AG04450 (cell line): Measurements from ENCODE around the gene MAP4K1. TPM values are rescaled to one million over a fixed set of nuclear protein-coding genes. Genes with fewer than 3 reads are reported as not detected.

Source experiments
- CTCF ChIA-PET: fragments of 300-600, 350-600 bp; formaldehyde crosslinking; extraction: SDS; loops from one replicate; lab custom pipeline; 2022; ENCODE audit warnings: antibody characterized with exemption, inconsistent platforms; lab: Charles Lee
- POLR2A ChIA-PET: fragments of 350-600 bp; formaldehyde crosslinking; extraction: SDS; loops from one replicate; lab custom pipeline; 2021; ENCODE audit warnings: antibody characterized with exemption, inconsistent platforms; lab: Yijun Ruan, JAX
- DNase-seq: peaks from one replicate; pipeline ENCODE4 v3.0.0-alpha.2; 2011; ENCODE audit warnings: low read depth, low spot score
- H3K27ac ChIP-seq: one replicate; pipeline ENCODE4 v1.5.1; 2012; ENCODE audit warnings: low read depth, low read length, control low read depth
- H3K27me3 ChIP-seq: one replicate; pipeline ENCODE4 v1.6.0; 2012; ENCODE audit warnings: low read length; ENCODE audit not compliant: control insufficient read depth, insufficient read depth
- H3K4me3 ChIP-seq: 2 replicates; pipeline ENCODE4 v1.5.1; 2011; ENCODE audit warnings: mild to moderate bottlenecking, low read depth, low read length, control low read depth
- H3K9me3 ChIP-seq: 2 replicates; pipeline ENCODE4 v1.5.1; 2012; ENCODE audit warnings: low read length; ENCODE audit not compliant: control insufficient read depth, insufficient read depth
- CTCF ChIP-seq: IDR thresholded peaks from 2 replicates; pipeline ENCODE4 v1.5.1; 2011; ENCODE audit warnings: low read depth, low read length, control low read depth, inconsistent platforms
- polyA plus RNA-seq: library from polyadenylated mRNA; depleted of rRNA; stranded (reverse); fragments of >200 nt; gene quantifications from 2 replicates; pipeline ENCODE4 v1.2.3, GENCODE V29; 2011

MAP4K1 gene
- polyA plus RNA-seq, 1 experiment = 0.09 TPM

GRCh38 chr19:38642176-38642575 lies 24.4 kb upstream of the MAP4K1 start:
- no peaks in the 10 kb centered on the region for H3K27me3 ChIP-seq
- CTCF ChIA-PET = no interaction called here
- H3K9me3 ChIP-seq = no peaks in the 10 kb centered on the region
- POLR2A ChIA-PET = no interaction called here
- TF ChIP-seq CTCF = no peak
- H3K27ac ChIP-seq = no peak overlapping the region
- H3K4me3 ChIP-seq = no peak overlapping the region
- DNase-seq = no peak

- ChIA-PET POLR2A (no interaction called here), CTCF (no interaction called here)
- no peaks in the 10 kb centered on the region for H3K27me3 ChIP-seq
- H3K4me3 ChIP-seq = no peak overlapping the region
- TF ChIP-seq CTCF = no peak
- no peak overlapping the region for H3K27ac ChIP-seq
- no peak for DNase-seq
- no peaks in the 10 kb centered on the region for H3K9me3 ChIP-seq
These were observed 22.6 kb upstream of the MAP4K1 start for GRCh38 chr19:38640368-38640767.

- H3K4me3 ChIP-seq = no peak overlapping the region
- TF ChIP-seq CTCF = no peak
- ChIA-PET CTCF (interaction anchor here (2.1 kb wide), 1 partner anchor 237 kb away, joined by 8 read pairs; the partner anchor contains the start of gene FAM98C), POLR2A (interaction anchor here (0.7 to 0.8 kb wide), 2 partner anchors 8 to 429 kb away, joined by 3 to 5 read pairs; partner anchors contain the start of gene ACTN4)
- no peaks in the 10 kb centered on the region for H3K9me3 ChIP-seq
- no peak overlapping the region for H3K27ac ChIP-seq
- no peak for DNase-seq
- no peaks in the 10 kb centered on the region for H3K27me3 ChIP-seq
These were observed 21.9 kb upstream of the MAP4K1 start for GRCh38 chr19:38639679-38640078.

GRCh38 chr19:38638461-38638860 lies 20.7 kb upstream of the MAP4K1 start:
- CTCF ChIA-PET = interaction anchor here (0.6 to 2.1 kb wide), 4 partner anchors 32 to 292 kb away, joined by 3 to 8 read pairs (median 4); partner anchors contain the start of genes FAM98C, MRPS12 and SARS2
- TF ChIP-seq CTCF = no peak
- no peak overlapping the region for H3K4me3 ChIP-seq
- DNase-seq = no peak
- POLR2A ChIA-PET = interaction anchor here (0.6 kb wide), 2 partner anchors 9 to 83 kb away, joined by 4 read pairs; no protein-coding TSS in a partner anchor
- no peaks in the 10 kb centered on the region for H3K27me3 ChIP-seq
- no peak overlapping the region for H3K27ac ChIP-seq
- H3K9me3 ChIP-seq = no peaks in the 10 kb centered on the region

- no peak for TF ChIP-seq CTCF
- DNase-seq = no peak
These were observed 18.0 kb upstream of the MAP4K1 start for GRCh38 chr19:38635483-38636399.

More at GRCh38 chr19:38635483-38636399, 18.0 kb upstream of the MAP4K1 start:
- ChIA-PET POLR2A (interaction anchor here (0.6 kb wide), 1 partner anchor 117 kb away, joined by 10 read pairs; no protein-coding TSS in a partner anchor), CTCF (interaction anchor here (0.5 to 4.8 kb wide), 22 partner anchors 9 to 730 kb away, joined by 3 to 67 read pairs (median 6); partner anchors contain the start of genes ACTN4, EIF3K, FAM98C and MAP4K1)
- Histone ChIP-seq H3K9me3 (no peaks in the 10 kb centered on the region), H3K4me3 (no peak overlapping the region), H3K27ac (no peak overlapping the region), H3K27me3 (no peaks in the 10 kb centered on the region)
